Measurements from ENCODE around the gene LSS. TPM values are rescaled to one million over a fixed set of nuclear protein-coding genes. Genes with fewer than 3 reads are reported as not detected.

LSS gene
- total RNA-seq, 1 donor from 2014 or later: 15.8 TPM

DNA sequence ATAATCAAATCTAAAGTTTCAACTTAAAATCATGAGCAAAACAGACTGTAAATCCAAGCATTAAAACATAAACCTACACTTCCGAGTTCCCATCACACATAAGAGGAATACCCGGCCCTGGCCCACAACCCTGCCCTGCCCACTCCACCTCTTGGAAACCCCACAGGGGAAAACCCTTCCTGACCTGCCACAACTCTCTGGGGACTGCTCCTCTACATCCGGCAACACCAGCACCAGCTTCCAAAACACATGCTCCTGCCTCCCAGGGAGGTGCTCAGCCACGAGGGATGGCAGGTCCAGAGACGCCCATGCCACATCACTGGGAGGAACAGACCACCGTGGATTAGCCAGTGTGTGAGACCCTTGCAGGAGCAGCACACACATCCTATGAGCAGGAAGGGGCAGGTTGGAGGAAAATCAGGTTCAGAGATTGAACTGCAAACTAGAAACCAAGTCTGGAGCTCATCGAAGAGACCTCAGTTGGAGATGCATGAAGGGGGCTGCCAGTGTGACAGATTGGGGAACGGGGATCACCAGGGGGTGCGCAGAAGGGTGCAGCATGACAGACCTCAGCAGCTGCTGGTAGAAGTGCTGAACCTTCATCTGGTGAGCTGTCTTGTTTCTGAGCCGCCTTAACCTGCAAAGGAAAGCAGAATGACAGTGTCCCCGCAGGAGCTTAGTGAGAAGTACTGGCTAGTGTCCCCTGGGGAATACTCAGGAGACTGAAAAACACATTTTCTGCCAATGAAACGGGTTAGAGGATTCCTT lies 25.8 kb upstream of the LSS start:
- Mint-ChIP-seq H3K36me3 (ENCODE audit: low read depth) (peaks cover 52% of the 10 kb centered on the region), H3K4me3 (peak overlapping the region; percentile 62), H3K9me3 (no peaks in the 10 kb centered on the region), H3K27me3 (ENCODE audit: insufficient read depth) (no peaks in the 10 kb centered on the region), H3K4me1 (ENCODE audit: low read depth) (peaks cover 43% of the 10 kb centered on the region), H3K27ac (peak overlapping the region; percentile 95)
- intact Hi-C loops (cut with micrococcal nuclease): no loop called here
- no peak for DNase-seq (ENCODE audit: low spot score)

DNA sequence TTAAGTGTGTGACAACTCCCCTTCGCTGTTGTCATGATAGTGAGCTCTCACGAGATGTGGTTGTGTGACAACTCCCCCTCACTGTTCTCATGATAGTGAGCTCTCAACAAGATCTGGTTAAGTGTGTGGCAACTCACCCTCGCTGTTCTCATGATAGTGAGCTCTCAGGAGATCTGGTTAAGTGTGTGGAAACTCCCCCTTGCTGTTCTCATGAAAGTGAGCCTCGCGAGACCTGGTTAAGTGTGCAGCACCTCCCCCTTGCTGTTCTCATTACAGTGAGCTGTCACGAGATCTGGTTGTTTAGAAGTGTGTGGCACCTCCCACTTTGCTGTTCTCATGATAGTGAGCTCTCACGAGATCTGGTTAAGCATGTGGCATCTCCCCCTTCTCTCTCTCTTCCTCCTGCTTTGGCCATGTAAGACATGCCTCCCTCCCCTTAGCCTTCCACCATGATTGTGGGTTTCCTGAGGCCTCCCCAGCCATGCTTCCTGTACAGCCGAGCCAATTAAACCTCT lies 25.1 kb upstream of the LSS start:
- peaks cover 56% of the 10 kb centered on the region for H3K36me3 Mint-ChIP-seq (ENCODE audit: low read depth)
- peak overlapping the region; percentile 95 for H3K27ac Mint-ChIP-seq
- DNase-seq (ENCODE audit: low spot score): peak; percentile 62
- peak overlapping the region; percentile 62 for H3K4me3 Mint-ChIP-seq
- intact Hi-C loops (cut with micrococcal nuclease): loop anchor here (1.0 to 2.0 kb wide), 4 partner anchors 25 to 206 kb away; partner anchors contain the start of genes LSS and YBEY
- no peaks in the 10 kb centered on the region for H3K27me3 Mint-ChIP-seq (ENCODE audit: insufficient read depth)
- H3K9me3 Mint-ChIP-seq: no peaks in the 10 kb centered on the region
- H3K4me1 Mint-ChIP-seq (ENCODE audit: low read depth): peaks cover 43% of the 10 kb centered on the region

DNA sequence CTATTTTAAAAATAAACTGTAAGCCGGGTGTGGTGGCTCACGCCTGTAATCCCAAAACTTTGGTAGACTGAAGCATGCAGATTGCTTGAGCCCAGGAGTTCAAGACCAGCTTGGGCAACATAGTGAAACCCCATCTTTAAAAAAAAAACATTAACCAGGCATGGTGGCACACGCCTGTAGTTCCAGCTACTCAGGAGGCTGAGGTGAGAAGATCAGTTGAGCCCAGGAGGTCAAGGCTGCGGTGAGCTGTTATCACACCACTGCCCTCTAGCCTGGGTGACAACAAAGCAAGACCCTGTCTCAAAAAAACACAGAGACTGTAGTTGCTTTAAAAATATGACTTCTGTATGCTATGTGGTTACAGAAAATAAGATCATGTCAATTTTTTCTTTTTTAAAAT lies 24.3 kb upstream of the LSS start:
- no peaks in the 10 kb centered on the region for H3K27me3 Mint-ChIP-seq (ENCODE audit: insufficient read depth)
- no peaks in the 10 kb centered on the region for H3K9me3 Mint-ChIP-seq
- no peak overlapping the region for H3K27ac Mint-ChIP-seq
- H3K36me3 Mint-ChIP-seq (ENCODE audit: low read depth): peaks cover 54% of the 10 kb centered on the region
- peaks cover 43% of the 10 kb centered on the region for H3K4me1 Mint-ChIP-seq (ENCODE audit: low read depth)
- no peak for DNase-seq (ENCODE audit: low spot score)
- intact Hi-C loops (cut with micrococcal nuclease): loop anchor here (1.0 to 2.0 kb wide), 4 partner anchors 25 to 206 kb away; partner anchors contain the start of genes LSS and YBEY
- no peak overlapping the region for H3K4me3 Mint-ChIP-seq

DNA sequence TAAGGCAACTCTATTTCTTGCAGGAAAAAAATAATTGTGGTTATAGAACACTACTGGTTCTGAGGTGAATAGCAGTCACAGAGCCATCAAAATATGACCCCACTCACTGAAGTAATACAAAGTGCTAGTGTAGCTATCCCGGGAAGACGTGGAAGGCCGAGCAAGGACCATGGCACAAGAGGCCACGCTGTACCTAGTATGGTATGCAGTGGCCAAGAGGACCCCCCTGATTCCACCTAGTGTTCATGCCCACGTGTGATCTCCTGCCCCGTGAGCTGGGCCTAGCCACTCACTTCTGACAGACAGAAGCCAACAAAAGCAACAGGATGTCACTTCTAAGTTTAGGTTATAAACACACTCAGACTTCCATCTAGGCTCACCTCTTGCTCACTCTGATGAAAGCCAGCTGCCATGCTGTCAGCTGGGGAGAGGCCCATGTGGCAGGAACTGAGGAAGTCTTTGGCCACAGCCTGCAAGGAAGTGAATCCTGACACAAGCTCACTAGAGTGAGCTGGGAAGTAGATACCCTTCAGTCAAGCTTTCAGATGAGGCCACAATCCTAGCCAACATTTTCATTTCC lies 21.7 kb upstream of the LSS start:
- intact Hi-C loops (cut with micrococcal nuclease): no loop called here
- peaks cover 58% of the 10 kb centered on the region for H3K36me3 Mint-ChIP-seq (ENCODE audit: low read depth)

DNA sequence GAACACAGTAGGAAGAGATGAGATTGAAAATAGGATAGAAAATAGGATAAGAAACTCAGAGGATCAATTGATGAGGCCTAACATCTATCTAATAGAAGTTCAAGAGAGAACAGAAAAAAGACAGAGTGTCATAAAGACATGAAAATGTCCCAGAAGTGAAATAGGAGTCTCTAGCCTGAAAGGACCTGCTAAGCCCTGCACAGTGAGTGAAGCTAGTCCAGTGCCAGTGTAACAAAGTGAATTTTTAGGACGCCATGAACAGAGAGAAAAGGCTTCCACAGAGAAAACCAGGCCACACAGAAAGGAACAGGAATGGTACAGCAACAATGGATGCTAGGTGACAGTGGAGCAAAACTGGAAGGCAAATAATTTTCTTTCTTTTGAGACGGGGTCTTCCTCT lies 20.3 kb upstream of the LSS start:
- Mint-ChIP-seq H3K4me3 (no peak overlapping the region), H3K27me3 (ENCODE audit: insufficient read depth) (no peaks in the 10 kb centered on the region), H3K4me1 (ENCODE audit: low read depth) (peaks cover 29% of the 10 kb centered on the region), H3K9me3 (no peaks in the 10 kb centered on the region), H3K36me3 (ENCODE audit: low read depth) (peaks cover 46% of the 10 kb centered on the region), H3K27ac (no peak overlapping the region)
- intact Hi-C loops (cut with micrococcal nuclease): no loop called here
- DNase-seq (ENCODE audit: low spot score): no peak

More for the DNA sequence above, 21.7 kb upstream of the LSS start:
- DNase-seq (ENCODE audit: low spot score): no peak
- peak overlapping the region; percentile 70 for H3K27ac Mint-ChIP-seq
- H3K9me3 Mint-ChIP-seq: no peaks in the 10 kb centered on the region
- H3K27me3 Mint-ChIP-seq (ENCODE audit: insufficient read depth): no peaks in the 10 kb centered on the region
- peaks cover 43% of the 10 kb centered on the region for H3K4me1 Mint-ChIP-seq (ENCODE audit: low read depth)
- no peak overlapping the region for H3K4me3 Mint-ChIP-seq

DNA sequence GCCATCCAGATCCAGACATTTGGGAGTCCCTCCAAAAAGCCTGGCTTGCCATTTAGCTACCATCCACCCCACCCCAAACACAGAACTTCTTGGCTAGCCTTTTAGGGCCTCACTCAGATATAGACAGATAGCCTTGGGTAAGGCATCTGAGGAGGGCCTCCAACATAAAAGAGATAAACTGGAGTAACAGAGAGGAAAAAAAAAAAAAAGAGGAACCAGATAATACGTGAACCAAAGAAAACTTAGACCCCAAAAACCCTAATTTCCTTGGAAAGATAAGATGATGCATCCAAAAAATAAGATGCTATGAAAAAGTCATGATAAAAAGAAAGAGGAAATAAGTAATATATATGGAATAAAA lies 19.8 kb upstream of the LSS start:
- intact Hi-C loops (cut with micrococcal nuclease): no loop called here
- Mint-ChIP-seq H3K9me3 (no peaks in the 10 kb centered on the region), H3K4me3 (no peak overlapping the region), H3K27me3 (ENCODE audit: insufficient read depth) (no peaks in the 10 kb centered on the region), H3K36me3 (ENCODE audit: low read depth) (peaks cover 43% of the 10 kb centered on the region), H3K4me1 (ENCODE audit: low read depth) (peaks cover 28% of the 10 kb centered on the region), H3K27ac (peak overlapping the region; percentile 43)
- no peak for DNase-seq (ENCODE audit: low spot score)

DNA sequence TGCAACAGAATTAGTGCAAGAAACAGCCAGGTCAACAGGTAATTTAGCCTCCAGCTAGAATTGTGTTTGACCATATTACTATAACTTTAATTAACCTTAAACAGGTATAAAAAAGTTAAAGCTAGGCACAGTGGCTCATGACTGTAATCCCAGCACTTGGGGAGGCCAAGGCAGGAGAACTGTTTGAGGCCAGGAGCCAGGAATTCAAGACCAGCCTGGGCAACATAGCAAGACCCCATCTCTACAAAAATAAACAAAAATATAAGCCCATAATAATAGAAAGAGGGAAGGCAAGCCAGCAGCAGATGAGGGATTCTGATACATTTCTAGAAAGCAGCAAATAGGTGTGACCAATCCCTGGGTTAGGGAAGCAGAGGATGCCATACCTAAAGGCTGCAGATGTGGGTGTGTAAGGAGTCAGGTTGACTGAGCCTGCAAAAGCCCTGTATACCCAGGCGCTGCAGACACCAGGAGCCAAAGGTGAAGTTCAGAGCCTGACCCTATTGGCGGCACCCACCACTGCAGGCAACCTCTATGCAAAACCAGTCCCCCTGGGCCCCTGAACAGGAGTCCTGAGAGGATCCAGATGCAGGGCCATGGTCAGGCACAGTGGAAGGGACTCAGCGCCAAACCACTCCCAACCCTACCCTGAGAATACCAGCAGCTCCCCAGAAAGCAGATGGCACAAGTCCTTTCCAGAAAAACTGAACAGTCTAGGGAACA lies 19.3 kb upstream of the LSS start:
- Mint-ChIP-seq H3K27ac (peak overlapping the region; percentile 43), H3K9me3 (no peaks in the 10 kb centered on the region), H3K4me3 (no peak overlapping the region), H3K27me3 (ENCODE audit: insufficient read depth) (no peaks in the 10 kb centered on the region), H3K36me3 (ENCODE audit: low read depth) (peaks cover 45% of the 10 kb centered on the region), H3K4me1 (ENCODE audit: low read depth) (peaks cover 26% of the 10 kb centered on the region)
- intact Hi-C loops (cut with micrococcal nuclease): no loop called here
- no peak for DNase-seq (ENCODE audit: low spot score)

GRCh38 chr21:46246345-46246744 lies 17.8 kb upstream of the LSS start:
- peaks cover 58% of the 10 kb centered on the region for H3K36me3 Mint-ChIP-seq (ENCODE audit: low read depth)
- intact Hi-C loops (cut with micrococcal nuclease): no loop called here
- H3K4me3 Mint-ChIP-seq: no peak overlapping the region
- H3K4me1 Mint-ChIP-seq (ENCODE audit: low read depth): peaks cover 23% of the 10 kb centered on the region
- no peak for DNase-seq (ENCODE audit: low spot score)
- H3K27ac Mint-ChIP-seq: no peak overlapping the region
- no peaks in the 10 kb centered on the region for H3K9me3 Mint-ChIP-seq
- H3K27me3 Mint-ChIP-seq (ENCODE audit: insufficient read depth): no peaks in the 10 kb centered on the region

DNA sequence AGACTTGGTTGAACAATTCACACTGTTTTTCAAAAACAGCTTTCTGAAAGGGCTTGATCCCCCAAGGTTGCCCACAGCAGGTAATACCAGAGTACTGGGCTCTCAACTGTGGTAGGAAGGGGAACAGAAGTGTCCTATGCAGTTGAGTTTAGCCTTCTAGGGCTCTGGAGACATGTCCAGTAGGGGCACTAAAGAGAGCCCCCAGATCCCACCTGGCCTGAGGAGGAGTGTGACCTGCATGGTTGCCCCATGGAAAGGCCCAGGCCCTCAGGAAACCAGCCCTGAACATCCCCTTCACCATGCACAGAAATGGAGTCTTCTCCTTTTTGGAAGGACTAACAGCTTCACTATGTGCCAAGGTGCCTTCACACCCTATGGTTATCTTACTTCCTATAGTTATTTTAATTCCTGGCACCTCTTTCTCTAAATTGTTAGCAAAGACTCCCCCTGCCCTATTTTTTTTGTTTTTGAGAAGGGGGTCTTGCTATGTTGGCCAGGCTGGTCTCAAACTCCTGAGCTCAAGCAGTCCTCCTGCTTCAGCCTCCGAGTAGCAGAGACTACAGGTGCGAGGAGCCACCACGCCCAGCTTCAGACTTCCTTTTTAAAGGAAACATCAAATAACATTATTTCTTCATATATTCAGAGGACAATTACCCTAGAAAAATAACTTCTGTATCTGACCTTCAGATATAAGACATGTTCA lies 16.8 kb upstream of the LSS start:
- Mint-ChIP-seq H3K4me3 (no peak overlapping the region), H3K36me3 (ENCODE audit: low read depth) (peaks cover 59% of the 10 kb centered on the region), H3K27ac (peak overlapping the region; percentile 44), H3K27me3 (ENCODE audit: insufficient read depth) (no peaks in the 10 kb centered on the region), H3K4me1 (ENCODE audit: low read depth) (peaks cover 13% of the 10 kb centered on the region), H3K9me3 (no peaks in the 10 kb centered on the region)
- intact Hi-C loops (cut with micrococcal nuclease): no loop called here
- no peak for DNase-seq (ENCODE audit: low spot score)

DNA sequence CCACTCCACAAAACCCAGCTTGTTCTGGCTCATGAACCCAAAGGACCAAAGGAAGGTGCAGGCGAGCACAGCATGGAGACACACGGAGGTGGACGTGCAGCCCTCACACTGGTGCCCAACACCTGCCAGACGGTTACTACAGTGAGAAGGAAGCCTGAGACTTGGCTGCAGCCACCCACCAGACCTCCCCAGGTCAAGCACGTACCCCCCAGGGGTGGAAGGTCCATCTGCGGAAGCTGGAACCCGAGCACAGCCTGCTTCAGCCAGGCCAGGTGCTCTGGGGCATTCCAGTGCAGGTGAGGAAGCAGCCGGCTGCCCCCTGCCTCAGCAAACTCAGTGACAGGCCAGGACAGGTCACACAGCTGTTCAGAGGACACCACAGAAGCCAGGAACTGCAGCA lies 16.0 kb upstream of the LSS start:
- intact Hi-C loops (cut with micrococcal nuclease): no loop called here
- Mint-ChIP-seq H3K36me3 (ENCODE audit: low read depth) (peaks cover 58% of the 10 kb centered on the region), H3K4me1 (ENCODE audit: low read depth) (peaks cover 12% of the 10 kb centered on the region), H3K4me3 (no peak overlapping the region), H3K27me3 (ENCODE audit: insufficient read depth) (no peaks in the 10 kb centered on the region), H3K27ac (no peak overlapping the region), H3K9me3 (no peaks in the 10 kb centered on the region)
- no peak for DNase-seq (ENCODE audit: low spot score)

DNA sequence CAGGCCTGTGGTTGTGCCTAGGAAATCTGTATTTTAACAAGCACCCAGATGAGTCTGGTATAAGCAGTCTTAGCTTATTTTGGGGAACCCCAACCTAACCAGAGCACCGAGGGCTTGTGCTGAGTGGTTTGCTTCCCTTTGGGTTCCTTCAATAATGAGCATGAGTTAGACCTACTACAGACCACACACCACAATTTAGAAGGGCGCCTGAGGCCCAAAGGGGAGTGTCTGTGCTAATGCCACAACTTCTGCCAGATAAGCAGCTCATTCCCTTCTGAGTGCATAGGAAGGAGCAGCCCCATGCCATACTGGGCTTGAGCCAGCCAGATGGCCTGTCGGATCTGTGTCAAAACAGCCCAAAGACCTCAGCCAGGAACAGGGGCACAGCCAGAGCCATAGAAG lies 15.4 kb upstream of the LSS start:
- peaks cover 59% of the 10 kb centered on the region for H3K36me3 Mint-ChIP-seq (ENCODE audit: low read depth)
- H3K4me3 Mint-ChIP-seq: no peak overlapping the region
- H3K27ac Mint-ChIP-seq: no peak overlapping the region
- peaks cover 16% of the 10 kb centered on the region for H3K4me1 Mint-ChIP-seq (ENCODE audit: low read depth)
- H3K9me3 Mint-ChIP-seq: no peaks in the 10 kb centered on the region
- no peak for DNase-seq (ENCODE audit: low spot score)
- H3K27me3 Mint-ChIP-seq (ENCODE audit: insufficient read depth): no peaks in the 10 kb centered on the region
- intact Hi-C loops (cut with micrococcal nuclease): no loop called here

DNA sequence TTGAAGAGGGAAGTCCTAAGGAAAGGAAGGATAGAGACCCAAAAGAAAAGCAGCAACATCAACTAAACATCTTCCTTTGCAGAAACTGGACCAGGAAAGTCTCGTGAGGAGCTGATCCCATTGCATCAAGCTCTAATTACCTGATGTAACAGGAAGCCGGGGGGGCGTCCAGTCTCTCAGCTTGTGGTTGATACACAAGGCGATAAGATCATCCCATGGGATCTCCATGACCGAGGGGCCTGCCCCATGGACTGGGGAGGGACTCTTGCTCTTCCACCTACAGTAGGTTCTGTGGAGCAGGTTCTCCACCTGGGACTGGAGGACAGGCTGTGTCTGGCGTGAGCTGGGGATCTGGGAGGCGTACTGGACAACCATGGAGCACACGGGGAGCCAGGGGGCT lies 14.8 kb upstream of the LSS start:
- H3K4me3 Mint-ChIP-seq: no peak overlapping the region
- intact Hi-C loops (cut with micrococcal nuclease): no loop called here
- DNase-seq (ENCODE audit: low spot score): no peak
- peak overlapping the region; percentile 38 for H3K27ac Mint-ChIP-seq
- H3K27me3 Mint-ChIP-seq (ENCODE audit: insufficient read depth): no peaks in the 10 kb centered on the region
- H3K9me3 Mint-ChIP-seq: no peaks in the 10 kb centered on the region
- peaks cover 21% of the 10 kb centered on the region for H3K4me1 Mint-ChIP-seq (ENCODE audit: low read depth)
- H3K36me3 Mint-ChIP-seq (ENCODE audit: low read depth): peaks cover 59% of the 10 kb centered on the region

Data from activated T-helper 1 cell treated with anti-CD3 and anti-CD28 coated beads, Interleukin-12 subunit alpha, Interleukin-12 subunit beta, Interleukin-2, Interleukin-4 antibody, amounts not matched to agents 30 ng/mL and 10 ng/mL and 1 ng/mL, durations not matched to agents 14 hours and 24 hours and 36 hours (primary cell).